GM19035 (cell line): ENCODE measurements around the gene CRBN.

Experiments
- ATAC-seq: cut with Tn5 transposase; IDR thresholded peaks from one replicate; pipeline ENCODE4 v1.9.1; 2021; ENCODE audit not compliant: unreplicated experiment

CRBN gene

DNA sequence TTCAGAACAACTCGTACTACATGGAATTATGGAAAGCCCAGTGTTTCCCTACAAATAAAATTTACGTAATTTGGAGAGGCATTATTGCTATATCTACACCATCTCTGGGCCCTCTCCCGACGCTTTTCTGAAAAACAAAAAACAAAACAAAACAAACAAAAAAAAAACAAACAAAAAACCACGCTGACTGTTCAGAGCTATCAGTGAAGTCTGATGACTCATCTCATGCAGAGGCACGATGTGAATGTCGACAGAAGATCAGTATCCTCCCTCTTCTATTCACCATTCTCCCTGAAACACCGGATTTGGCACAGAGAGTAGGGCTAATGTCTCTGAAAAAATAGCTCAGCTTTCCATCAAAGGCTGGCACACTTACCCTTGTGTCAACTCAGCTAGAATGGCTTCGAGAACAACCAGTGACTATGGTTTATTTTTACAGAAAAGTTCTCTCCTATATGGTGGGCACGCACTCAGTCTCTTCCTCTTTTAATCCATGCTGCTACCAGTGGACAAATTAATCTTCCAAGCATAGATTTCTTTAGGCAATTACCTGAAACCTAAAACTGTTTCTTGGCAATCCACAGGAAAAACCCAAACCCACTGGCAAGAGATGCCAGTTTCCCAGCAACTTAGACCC lies 1.5 kb downstream of the CRBN start:
- ATAC-seq, result no peak

- no peak for ATAC-seq
These were observed 6.9 kb downstream of the CRBN start for GRCh38 chr3:3172627-3173026.

DNA sequence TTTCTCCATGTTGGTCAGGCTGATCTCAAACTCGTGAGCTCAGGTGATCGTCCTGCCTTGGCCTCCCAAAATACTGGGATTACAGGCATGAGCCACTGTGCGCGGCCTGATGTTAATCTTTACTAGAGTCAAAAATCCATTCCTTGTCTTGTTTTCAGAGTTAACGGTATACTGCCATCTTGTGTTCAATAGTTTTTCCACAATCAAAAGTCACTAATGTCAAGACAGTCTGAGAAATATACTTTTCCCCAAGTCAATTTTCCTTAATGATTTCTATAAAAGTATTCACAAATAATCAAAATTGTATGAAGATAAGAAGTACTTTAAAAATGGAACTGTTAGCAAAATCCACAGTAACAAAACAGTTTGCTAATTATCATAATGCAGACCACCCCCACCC lies 8.5 kb downstream of the CRBN start:
- no peak for ATAC-seq

- ATAC-seq, result no peak
These were observed 13.8 kb downstream of the CRBN start for GRCh38 chr3:3165650-3166049.

- no peak for ATAC-seq
These were observed 14.2 kb downstream of the CRBN start for GRCh38 chr3:3165241-3165640.

DNA sequence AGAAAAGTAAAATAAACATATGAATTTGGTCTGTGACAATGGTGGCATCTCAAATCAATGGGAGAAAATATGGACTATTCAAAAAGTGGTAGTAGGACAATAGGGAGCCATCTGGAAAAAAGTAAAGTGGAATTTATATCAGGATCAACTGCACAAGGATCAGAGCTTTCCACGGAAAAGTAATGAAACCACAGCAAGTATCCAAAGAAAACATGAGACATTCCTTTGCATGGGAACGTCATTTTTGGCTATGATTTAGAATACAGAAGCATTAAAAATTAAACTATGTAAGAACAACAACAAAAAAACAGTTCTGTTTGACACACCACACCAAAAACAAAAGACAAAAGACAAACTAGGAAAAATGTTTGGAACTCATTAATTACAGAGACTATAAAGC lies 18.7 kb downstream of the CRBN start:
- no peak for ATAC-seq

- no peak for ATAC-seq
These were observed 22.0 kb downstream of the CRBN start for GRCh38 chr3:3157484-3157883.

GRCh38 chr3:3154879-3155610 lies 24.4 kb downstream of the CRBN start:
- no peak for ATAC-seq

GRCh38 chr3:3151513-3151912 lies 28.0 kb downstream of the CRBN start:
- ATAC-seq, result no peak

DNA sequence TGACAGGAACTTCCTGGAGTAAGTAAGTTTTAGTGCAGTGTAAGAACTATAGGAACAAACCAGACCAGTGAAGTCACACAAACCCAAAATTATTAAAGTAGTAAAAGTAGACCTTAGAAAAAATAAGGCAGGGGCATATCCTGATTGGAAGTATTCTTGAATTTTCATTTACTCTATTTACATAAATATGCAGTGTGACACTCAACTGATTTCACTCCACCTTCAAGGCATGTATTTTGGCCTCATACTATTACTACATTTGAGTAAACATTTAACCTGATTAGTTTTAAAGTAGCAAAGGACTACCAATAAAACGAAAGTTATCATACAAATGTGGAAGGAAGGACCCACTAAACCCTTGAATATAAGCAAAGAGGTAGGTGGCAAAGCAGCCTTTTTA lies 29.9 kb downstream of the CRBN start:
- ATAC-seq, result no peak

- no peak for ATAC-seq
These were observed 33.7 kb downstream of the CRBN start for GRCh38 chr3:3145831-3146230.

DNA sequence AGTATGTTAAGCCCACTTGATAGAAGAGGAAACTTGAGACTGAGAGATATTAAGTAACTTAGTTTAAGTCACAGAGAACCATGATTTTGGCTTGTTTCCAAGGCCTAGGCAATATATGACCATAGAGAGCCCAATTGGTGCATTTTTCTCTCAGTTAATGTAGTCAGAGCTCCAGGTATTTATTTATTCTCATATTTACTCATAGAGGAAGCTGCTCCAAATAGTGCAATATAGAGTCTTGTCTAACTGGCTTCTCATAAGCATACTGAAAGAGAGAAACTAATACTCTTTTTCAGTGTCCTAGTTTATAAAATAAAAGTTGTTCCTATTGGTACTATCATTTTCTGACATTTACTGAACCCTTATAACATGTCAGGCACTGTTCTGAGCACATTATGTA lies 37.6 kb downstream of the CRBN start:
- ATAC-seq, result no peak

- ATAC-seq, result no peak
These were observed 42.0 kb downstream of the CRBN start for GRCh38 chr3:3137526-3137925.

- ATAC-seq, result no peak
These were observed 44.6 kb downstream of the CRBN start for GRCh38 chr3:3134750-3135448.

- no peak for ATAC-seq
These were observed 46.0 kb downstream of the CRBN start for GRCh38 chr3:3133500-3133899.

GRCh38 chr3:3129579-3129978 lies 49.9 kb downstream of the CRBN start:
- no peak for ATAC-seq

- ATAC-seq, result peak; percentile 21
These were observed 52.0 kb downstream of the CRBN start for GRCh38 chr3:3127432-3128010.

DNA sequence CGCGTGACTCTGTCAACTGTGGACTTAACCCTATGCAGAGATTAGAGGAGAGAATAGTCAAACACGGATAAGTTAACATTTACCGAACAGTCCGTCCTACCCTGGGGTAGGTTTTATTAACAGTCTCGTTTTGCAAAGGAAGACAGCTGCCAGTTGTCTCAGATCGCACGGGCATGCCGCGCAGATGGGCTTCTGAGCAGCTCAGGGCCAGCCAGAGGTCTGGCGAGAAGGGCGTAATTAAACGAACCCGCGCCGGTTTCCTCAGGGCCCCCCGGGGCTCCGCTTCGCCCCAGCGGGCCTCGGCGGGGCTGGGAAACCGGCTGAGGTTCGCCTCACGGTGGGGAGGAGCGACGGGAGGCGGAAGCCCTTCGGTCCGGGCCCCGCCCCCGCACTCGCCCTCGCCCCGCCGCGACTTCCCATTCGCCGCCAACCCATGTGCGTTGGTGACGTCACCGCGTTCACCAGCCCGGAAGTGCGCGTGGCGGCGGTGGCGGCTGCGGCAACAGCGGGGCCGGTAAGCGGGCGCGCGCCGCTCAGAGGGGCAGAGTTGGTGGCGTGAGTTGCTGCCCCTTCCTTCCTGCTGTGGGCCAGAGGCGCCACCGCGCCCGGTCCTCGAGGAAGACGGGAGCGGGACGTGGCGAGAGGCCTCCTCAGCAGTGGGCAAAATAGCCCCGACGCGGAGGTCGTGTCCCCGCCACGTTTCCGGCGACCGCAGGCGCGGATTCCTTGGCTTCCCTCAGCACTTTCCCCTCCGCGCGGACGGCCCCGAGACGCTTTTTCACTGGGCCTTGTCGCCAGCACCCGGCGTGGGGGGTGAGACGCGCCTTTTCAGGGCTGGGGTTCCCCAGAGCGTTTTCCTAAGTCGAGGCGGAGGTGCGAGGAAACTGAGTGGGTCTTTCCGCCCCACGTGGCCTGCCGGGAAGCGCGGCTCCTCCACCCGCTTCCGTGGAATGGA lies 52.7 kb downstream of the CRBN start, which contains the start of gene TRNT1:
TSS of gene TRNT1 (plus strand) at position 464 of the 955 bp plus-strand sequence. CDS start 2,101 bp downstream, outside the sequence.
- ATAC-seq, result peak; percentile 95

DNA sequence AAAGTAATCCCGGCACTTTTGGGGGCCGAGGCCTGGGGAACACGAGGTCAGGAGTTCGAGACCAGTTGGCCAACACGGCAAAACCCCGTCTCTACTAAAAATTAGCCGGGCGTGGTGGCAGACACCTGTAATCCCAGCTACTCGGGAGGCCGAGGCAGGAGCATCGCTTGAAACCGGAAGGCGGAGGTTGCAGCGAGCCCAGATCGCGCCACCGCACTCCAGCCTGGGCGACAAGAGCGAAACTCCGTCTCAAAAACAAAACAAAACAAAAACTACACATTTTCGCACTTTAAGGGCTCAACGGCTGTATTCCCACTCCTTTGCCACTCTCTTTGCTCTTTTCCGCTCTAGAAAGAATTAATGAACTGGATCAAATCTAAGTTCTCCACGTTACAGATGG lies 53.5 kb downstream of the CRBN start:
- ATAC-seq, result no peak

- peak; percentile 44 for ATAC-seq
These were observed 60.1 kb downstream of the CRBN start for GRCh38 chr3:3119393-3119851.
